ENCODE results near the gene ST7.

- TF ChIP-seq ISL1 (CRISPR knock-in tag; IDR thresholded peaks at IDR 0.05) (peak; percentile 33; the same call in 1 of the 2 replicates), ZFP3 (CRISPR knock-in tag; IDR thresholded peaks at IDR 0.05) (no peak)
Observed at GRCh38 chr7:117008118-117008885, 55.0 kb downstream of the ST7 start.

Data from SK-N-SH treated with all-trans-retinoic acid at 6 μM for 48 hours (cell line).